ENCODE results near the gene OMG.

The OMG gene

GRCh38 chr17:31251105-31251969, 45.7 kb downstream of the OMG start:
- no peak overlapping the region for H4K8ac ChIP-seq (ENCODE audit: low read depth, low read length)
- no peak overlapping the region for H3K4me3 ChIP-seq (ENCODE audit: low read depth, low read length)
- no peak overlapping the region for H3K18ac ChIP-seq (ENCODE audit: low read length)
- DNase-seq, result no peak
- H3K23ac ChIP-seq (ENCODE audit: low read length), result no peak overlapping the region
- no peak overlapping the region for H3K27ac ChIP-seq (ENCODE audit: low read depth, low read length)
- no CpG with 5 or more reads among the region's 1 CpG for WGBS (ENCODE audit: extremely low coverage, insufficient coverage, insufficient read length)
- no peak overlapping the region for H2AK5ac ChIP-seq (ENCODE audit: low read length)
- H2BK12ac ChIP-seq (ENCODE audit: low read length), result no peak overlapping the region
- H3K9ac ChIP-seq (ENCODE audit: low read length), result no peak overlapping the region
- H3K79me1 ChIP-seq (ENCODE audit: low read length), result no peaks in the 10 kb centered on the region
- H3K9me3 ChIP-seq (ENCODE audit: insufficient read depth, low read depth, low read length), result no peaks in the 10 kb centered on the region
- no peak overlapping the region for H3K4ac ChIP-seq (ENCODE audit: low read depth, low read length)
- no peak overlapping the region for H4K91ac ChIP-seq (ENCODE audit: low read depth, low read length)
- no peak overlapping the region for H2AFZ ChIP-seq (ENCODE audit: insufficient read depth, low read length, poor library complexity)
- H2BK120ac ChIP-seq (ENCODE audit: insufficient read depth, low read length, poor library complexity), result no peak overlapping the region
- H3K14ac ChIP-seq (ENCODE audit: low read length), result no peak overlapping the region
- H3K4me1 ChIP-seq (ENCODE audit: control insufficient read depth in 1 of 2, insufficient read depth in 2 of 2, low read length in 2 of 2), result no peaks in the 10 kb centered on the region
- H3K79me2 ChIP-seq (ENCODE audit: control insufficient read depth, insufficient read depth, low read length, poor library complexity), result no peaks in the 10 kb centered on the region
- no peak overlapping the region for H3K4me2 ChIP-seq (ENCODE audit: low read length)
- H2BK5ac ChIP-seq (ENCODE audit: low read depth, low read length, poor library complexity), result no peak overlapping the region
- H3K36me3 ChIP-seq (ENCODE audit: control insufficient read depth in 1 of 2, insufficient read depth in 2 of 2, low read length in 2 of 2), result peaks cover 0 to 3% of the 10 kb centered on the region in 2 experiments
- no peaks in the 10 kb centered on the region for H3K27me3 ChIP-seq (ENCODE audit: insufficient read depth, low read length)
- no peak overlapping the region for H4K12ac ChIP-seq (ENCODE audit: low read depth, low read length)

GRCh38 chr17:31250229-31250628, 46.8 kb downstream of the OMG start:
- Histone ChIP-seq H3K79me1 (ENCODE audit: low read length) (no peaks in the 10 kb centered on the region), H4K91ac (ENCODE audit: low read depth, low read length) (no peak overlapping the region), H3K4ac (ENCODE audit: low read depth, low read length) (no peak overlapping the region), H3K14ac (ENCODE audit: low read length) (no peak overlapping the region), H2BK5ac (ENCODE audit: low read depth, low read length, poor library complexity) (no peak overlapping the region), H3K4me3 (ENCODE audit: low read depth, low read length) (no peak overlapping the region), H2BK12ac (ENCODE audit: low read length) (no peak overlapping the region), H3K36me3 (ENCODE audit: control insufficient read depth in 1 of 2, insufficient read depth in 2 of 2, low read length in 2 of 2) (peaks cover 3 to 6% of the 10 kb centered on the region in 2 experiments), H3K4me1 (ENCODE audit: control insufficient read depth in 1 of 2, insufficient read depth in 2 of 2, low read length in 2 of 2) (no peaks in the 10 kb centered on the region), H3K9ac (ENCODE audit: low read length) (no peak overlapping the region), H4K8ac (ENCODE audit: low read depth, low read length) (no peak overlapping the region), H2AFZ (ENCODE audit: insufficient read depth, low read length, poor library complexity) (no peak overlapping the region), H2BK120ac (ENCODE audit: insufficient read depth, low read length, poor library complexity) (no peak overlapping the region), H3K27ac (ENCODE audit: low read depth, low read length) (no peak overlapping the region), H2AK5ac (ENCODE audit: low read length) (no peak overlapping the region), H4K12ac (ENCODE audit: low read depth, low read length) (no peak overlapping the region), H3K9me3 (ENCODE audit: insufficient read depth, low read depth, low read length) (no peaks in the 10 kb centered on the region), H3K79me2 (ENCODE audit: control insufficient read depth, insufficient read depth, low read length, poor library complexity) (no peaks in the 10 kb centered on the region), H3K23ac (ENCODE audit: low read length) (no peak overlapping the region), H3K27me3 (ENCODE audit: insufficient read depth, low read length) (no peaks in the 10 kb centered on the region), H3K18ac (ENCODE audit: low read length) (no peak overlapping the region), H3K4me2 (ENCODE audit: low read length) (no peak overlapping the region)
- DNase-seq, result no peak
- WGBS (ENCODE audit: extremely low coverage, insufficient coverage, insufficient read length), result no CpG with 5 or more reads among the region's 1 CpG

GRCh38 chr17:31249835-31250141, 47.3 kb downstream of the OMG start:
- H3K4me1 ChIP-seq (ENCODE audit: control insufficient read depth in 1 of 2, insufficient read depth in 2 of 2, low read length in 2 of 2), result no peaks in the 10 kb centered on the region
- no peak overlapping the region for H3K4me3 ChIP-seq (ENCODE audit: low read depth, low read length)

GRCh38 chr17:31248986-31249834, 47.8 kb downstream of the OMG start:
- Histone ChIP-seq H2BK5ac (ENCODE audit: low read depth, low read length, poor library complexity) (no peak overlapping the region), H3K4me3 (ENCODE audit: low read depth, low read length) (no peak overlapping the region), H4K8ac (ENCODE audit: low read depth, low read length) (no peak overlapping the region), H3K36me3 (ENCODE audit: control insufficient read depth in 1 of 2, insufficient read depth in 2 of 2, low read length in 2 of 2) (peaks cover 7 to 12% of the 10 kb centered on the region in 2 experiments), H4K91ac (ENCODE audit: low read depth, low read length) (no peak overlapping the region), H3K4me1 (ENCODE audit: control insufficient read depth in 1 of 2, insufficient read depth in 2 of 2, low read length in 2 of 2) (no peaks in the 10 kb centered on the region), H3K9ac (ENCODE audit: low read length) (no peak overlapping the region), H3K4me2 (ENCODE audit: low read length) (no peak overlapping the region), H3K4ac (ENCODE audit: low read depth, low read length) (no peak overlapping the region), H3K79me2 (ENCODE audit: control insufficient read depth, insufficient read depth, low read length, poor library complexity) (no peaks in the 10 kb centered on the region), H3K23ac (ENCODE audit: low read length) (no peak overlapping the region), H2AK5ac (ENCODE audit: low read length) (no peak overlapping the region), H3K79me1 (ENCODE audit: low read length) (no peaks in the 10 kb centered on the region), H2BK120ac (ENCODE audit: insufficient read depth, low read length, poor library complexity) (no peak overlapping the region), H2BK12ac (ENCODE audit: low read length) (no peak overlapping the region), H3K27ac (ENCODE audit: low read depth, low read length) (no peak overlapping the region), H3K14ac (ENCODE audit: low read length) (no peak overlapping the region), H4K12ac (ENCODE audit: low read depth, low read length) (no peak overlapping the region), H2AFZ (ENCODE audit: insufficient read depth, low read length, poor library complexity) (no peak overlapping the region), H3K27me3 (ENCODE audit: insufficient read depth, low read length) (no peaks in the 10 kb centered on the region), H3K18ac (ENCODE audit: low read length) (no peak overlapping the region), H3K9me3 (ENCODE audit: insufficient read depth, low read depth, low read length) (no peaks in the 10 kb centered on the region)
- WGBS (ENCODE audit: extremely low coverage, insufficient coverage, insufficient read length), result no CpG with 5 or more reads among the region's 5 CpGs
- DNase-seq, result peak in 1 of 2 donors; percentile 80

More at GRCh38 chr17:31249835-31250141, 47.3 kb downstream of the OMG start:
- Histone ChIP-seq H3K9me3 (ENCODE audit: insufficient read depth, low read depth, low read length) (no peaks in the 10 kb centered on the region), H2BK5ac (ENCODE audit: low read depth, low read length, poor library complexity) (no peak overlapping the region), H3K36me3 (ENCODE audit: control insufficient read depth in 1 of 2, insufficient read depth in 2 of 2, low read length in 2 of 2) (peaks cover 3 to 7% of the 10 kb centered on the region in 2 experiments), H3K4ac (ENCODE audit: low read depth, low read length) (no peak overlapping the region), H3K9ac (ENCODE audit: low read length) (no peak overlapping the region), H4K12ac (ENCODE audit: low read depth, low read length) (no peak overlapping the region), H3K4me2 (ENCODE audit: low read length) (no peak overlapping the region), H3K23ac (ENCODE audit: low read length) (no peak overlapping the region), H2AK5ac (ENCODE audit: low read length) (no peak overlapping the region), H3K14ac (ENCODE audit: low read length) (no peak overlapping the region), H3K27me3 (ENCODE audit: insufficient read depth, low read length) (no peaks in the 10 kb centered on the region), H4K8ac (ENCODE audit: low read depth, low read length) (no peak overlapping the region), H3K79me2 (ENCODE audit: control insufficient read depth, insufficient read depth, low read length, poor library complexity) (no peaks in the 10 kb centered on the region), H2BK120ac (ENCODE audit: insufficient read depth, low read length, poor library complexity) (no peak overlapping the region), H3K79me1 (ENCODE audit: low read length) (no peaks in the 10 kb centered on the region), H4K91ac (ENCODE audit: low read depth, low read length) (no peak overlapping the region), H2BK12ac (ENCODE audit: low read length) (no peak overlapping the region), H2AFZ (ENCODE audit: insufficient read depth, low read length, poor library complexity) (no peak overlapping the region), H3K27ac (ENCODE audit: low read depth, low read length) (no peak overlapping the region), H3K18ac (ENCODE audit: low read length) (no peak overlapping the region)
- no CpG with 5 or more reads among the region's 4 CpGs for WGBS (ENCODE audit: extremely low coverage, insufficient coverage, insufficient read length)
- no peak for DNase-seq
